Osteoblast (primary cell): ENCODE measurements around the gene FSHR. TPM values are rescaled to one million over a fixed set of nuclear protein-coding genes. Genes with fewer than 3 reads are reported as not detected.
A peak's percentile ranks its signal among the peaks of the same experiment; 100 is the strongest.

ENCODE experiments used
- DNase-seq: peaks from one replicate; pipeline ENCODE4 v3.0.0; 2011; ENCODE audit warnings: low spot score, mixed read lengths; ENCODE audit not compliant: insufficient read length; ENCODE audit errors: missing footprints
- H2AFZ ChIP-seq: 2 replicates; pipeline ENCODE4 v1.6.0; 2011; ENCODE audit warnings: mild to moderate bottlenecking, low read length
- H3K27ac ChIP-seq: 2 replicates; pipeline ENCODE4 v1.5.1; 2011; ENCODE audit warnings: mild to moderate bottlenecking, low read depth, low read length, moderate library complexity
- H3K27me3 ChIP-seq: 2 replicates; pipeline ENCODE4 v1.6.0; 2012; ENCODE audit warnings: mild to moderate bottlenecking, control low read depth, inconsistent platforms, low read length, moderate library complexity; ENCODE audit not compliant: insufficient read depth
- H3K36me3 ChIP-seq: 2 replicates; pipeline ENCODE4 v1.5.1; 2011; ENCODE audit warnings: mild to moderate bottlenecking, low read length, control low read depth, moderate library complexity; ENCODE audit not compliant: insufficient read depth
- H3K4me1 ChIP-seq: 2 replicates; pipeline ENCODE4 v1.5.1; 2011; ENCODE audit warnings: mild to moderate bottlenecking, low read length, control low read depth, moderate library complexity; ENCODE audit not compliant: insufficient read depth
- H3K4me2 ChIP-seq: 2 replicates; pipeline ENCODE4 v1.6.0; 2011; ENCODE audit warnings: mild to moderate bottlenecking, low read length; ENCODE audit not compliant: insufficient read depth
- H3K4me3 ChIP-seq: fragments of 200-600 bp; sonication (generic); 3 replicates; pipeline ENCODE4 v1.5.1; 2012; ENCODE audit warnings: mild to moderate bottlenecking, low read length, inconsistent platforms; ENCODE audit not compliant: insufficient read depth
- H3K79me2 ChIP-seq: 2 replicates; pipeline ENCODE4 v1.6.0; 2012; ENCODE audit warnings: mild to moderate bottlenecking, low read length, control low read depth, inconsistent platforms; ENCODE audit not compliant: insufficient read depth
- H3K9me3 ChIP-seq: 2 replicates; pipeline ENCODE4 v1.5.1; 2011; ENCODE audit warnings: low read depth, low read length, control low read depth
- H4K20me1 ChIP-seq: 2 replicates; pipeline ENCODE4 v1.6.0; 2012; ENCODE audit warnings: mild to moderate bottlenecking, low read length, control low read depth; ENCODE audit not compliant: insufficient read depth
- total RNA-seq: library from RNA; depleted of rRNA; stranded (reverse); fragments of >200 nt; gene quantifications from 2 replicates; pipeline ENCODE4 v1.2.3, GENCODE V29; 2012
- TF ChIP-seq, protein P1 (sequence below): IDR thresholded peaks from 2 replicates; pipeline ENCODE4 v1.5.1; 2011; ENCODE audit warnings: mild to moderate bottlenecking, low read depth, low read length, moderate library complexity; ENCODE audit errors: extremely low read depth

The FSHR gene
- total RNA-seq, 1 donor: 0.36 TPM

DNA sequence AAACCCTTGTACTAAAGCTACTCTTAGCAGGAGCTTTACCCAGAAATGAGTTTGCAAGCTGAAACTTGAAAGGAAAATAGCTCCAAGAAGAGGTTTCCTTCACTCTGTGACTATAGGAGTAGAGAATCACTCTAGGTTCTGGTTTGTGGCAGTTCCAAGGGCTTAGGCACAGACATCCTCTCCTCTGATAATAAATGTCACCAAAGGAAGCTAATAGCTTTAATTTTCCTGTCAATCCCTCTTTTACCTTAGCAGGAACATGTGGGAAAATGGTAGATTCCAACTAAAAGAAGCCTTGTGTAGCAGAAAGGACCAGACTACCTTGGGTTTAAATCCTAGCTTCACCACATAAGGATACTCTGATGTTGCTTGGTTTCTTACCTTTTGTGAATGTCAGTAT is 104.0 kb downstream of the FSHR start:
- no peak for DNase-seq
- Histone ChIP-seq H3K27ac (no peak overlapping the region), H3K9me3 (peaks cover 2% of the 10 kb centered on the region), H3K36me3 (no peaks in the 10 kb centered on the region), H3K4me2 (no peak overlapping the region), H3K4me3 (no peak overlapping the region), H3K27me3 (no peaks in the 10 kb centered on the region), H2AFZ (no peak overlapping the region), H3K79me2 (no peaks in the 10 kb centered on the region), H4K20me1 (no peaks in the 10 kb centered on the region), H3K4me1 (no peaks in the 10 kb centered on the region)
- TF ChIP-seq, protein P1, sequence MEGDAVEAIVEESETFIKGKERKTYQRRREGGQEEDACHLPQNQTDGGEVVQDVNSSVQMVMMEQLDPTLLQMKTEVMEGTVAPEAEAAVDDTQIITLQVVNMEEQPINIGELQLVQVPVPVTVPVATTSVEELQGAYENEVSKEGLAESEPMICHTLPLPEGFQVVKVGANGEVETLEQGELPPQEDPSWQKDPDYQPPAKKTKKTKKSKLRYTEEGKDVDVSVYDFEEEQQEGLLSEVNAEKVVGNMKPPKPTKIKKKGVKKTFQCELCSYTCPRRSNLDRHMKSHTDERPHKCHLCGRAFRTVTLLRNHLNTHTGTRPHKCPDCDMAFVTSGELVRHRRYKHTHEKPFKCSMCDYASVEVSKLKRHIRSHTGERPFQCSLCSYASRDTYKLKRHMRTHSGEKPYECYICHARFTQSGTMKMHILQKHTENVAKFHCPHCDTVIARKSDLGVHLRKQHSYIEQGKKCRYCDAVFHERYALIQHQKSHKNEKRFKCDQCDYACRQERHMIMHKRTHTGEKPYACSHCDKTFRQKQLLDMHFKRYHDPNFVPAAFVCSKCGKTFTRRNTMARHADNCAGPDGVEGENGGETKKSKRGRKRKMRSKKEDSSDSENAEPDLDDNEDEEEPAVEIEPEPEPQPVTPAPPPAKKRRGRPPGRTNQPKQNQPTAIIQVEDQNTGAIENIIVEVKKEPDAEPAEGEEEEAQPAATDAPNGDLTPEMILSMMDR: no peak

DNA sequence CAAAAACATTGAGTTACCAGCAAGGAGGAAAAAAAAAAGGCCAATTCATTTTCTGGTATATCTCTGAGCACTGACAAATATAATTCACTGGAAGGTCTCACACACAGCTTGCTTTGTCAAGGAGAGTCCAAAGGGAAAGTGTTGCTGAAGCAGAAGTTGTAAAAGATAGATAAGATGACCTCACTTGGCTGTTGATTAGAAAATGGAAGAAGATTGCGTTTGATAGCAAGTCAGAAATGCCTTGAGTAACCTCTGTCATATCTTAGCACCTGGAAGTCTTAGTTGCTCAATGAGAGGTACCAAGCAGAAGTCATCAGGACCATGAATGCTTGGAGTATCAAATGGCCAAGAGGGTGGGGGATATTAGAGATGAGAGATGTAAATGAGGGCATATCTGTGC is 105.2 kb downstream of the FSHR start:
- Histone ChIP-seq H3K36me3 (no peaks in the 10 kb centered on the region), H2AFZ (no peak overlapping the region), H4K20me1 (no peaks in the 10 kb centered on the region), H3K27ac (no peak overlapping the region), H3K79me2 (no peaks in the 10 kb centered on the region), H3K4me3 (no peak overlapping the region), H3K4me1 (no peaks in the 10 kb centered on the region), H3K4me2 (no peak overlapping the region), H3K27me3 (no peaks in the 10 kb centered on the region), H3K9me3 (peaks cover under 1% of the 10 kb centered on the region)
- TF ChIP-seq, protein P1: no peak
- no peak for DNase-seq

DNA sequence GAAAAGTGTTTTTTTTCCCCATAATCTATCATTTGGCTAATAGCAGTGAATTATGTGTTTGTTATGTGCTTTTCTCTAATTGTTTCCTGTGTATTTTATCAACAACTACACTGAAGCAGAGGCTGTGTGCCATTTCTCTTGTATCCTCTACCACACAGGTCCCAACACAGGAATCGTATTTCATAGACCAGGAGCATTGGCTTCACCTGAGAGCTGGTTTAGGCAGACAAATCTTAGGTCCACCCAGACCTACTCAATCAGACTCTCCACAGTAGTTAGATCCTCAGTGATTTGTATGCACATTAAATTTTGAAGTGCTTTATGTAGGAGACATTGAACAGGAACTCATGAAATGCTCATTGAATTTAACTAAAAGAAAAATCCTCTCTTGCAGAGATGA is 109.2 kb downstream of the FSHR start:
- H4K20me1 ChIP-seq: no peaks in the 10 kb centered on the region
- no peaks in the 10 kb centered on the region for H3K36me3 ChIP-seq
- no peak overlapping the region for H3K4me2 ChIP-seq
- no peak overlapping the region for H3K4me3 ChIP-seq
- TF ChIP-seq, protein P1: no peak
- DNase-seq: no peak
- H2AFZ ChIP-seq: no peak overlapping the region
- no peak overlapping the region for H3K27ac ChIP-seq
- no peaks in the 10 kb centered on the region for H3K27me3 ChIP-seq
- H3K79me2 ChIP-seq: no peaks in the 10 kb centered on the region
- no peaks in the 10 kb centered on the region for H3K9me3 ChIP-seq
- H3K4me1 ChIP-seq: no peaks in the 10 kb centered on the region

DNA sequence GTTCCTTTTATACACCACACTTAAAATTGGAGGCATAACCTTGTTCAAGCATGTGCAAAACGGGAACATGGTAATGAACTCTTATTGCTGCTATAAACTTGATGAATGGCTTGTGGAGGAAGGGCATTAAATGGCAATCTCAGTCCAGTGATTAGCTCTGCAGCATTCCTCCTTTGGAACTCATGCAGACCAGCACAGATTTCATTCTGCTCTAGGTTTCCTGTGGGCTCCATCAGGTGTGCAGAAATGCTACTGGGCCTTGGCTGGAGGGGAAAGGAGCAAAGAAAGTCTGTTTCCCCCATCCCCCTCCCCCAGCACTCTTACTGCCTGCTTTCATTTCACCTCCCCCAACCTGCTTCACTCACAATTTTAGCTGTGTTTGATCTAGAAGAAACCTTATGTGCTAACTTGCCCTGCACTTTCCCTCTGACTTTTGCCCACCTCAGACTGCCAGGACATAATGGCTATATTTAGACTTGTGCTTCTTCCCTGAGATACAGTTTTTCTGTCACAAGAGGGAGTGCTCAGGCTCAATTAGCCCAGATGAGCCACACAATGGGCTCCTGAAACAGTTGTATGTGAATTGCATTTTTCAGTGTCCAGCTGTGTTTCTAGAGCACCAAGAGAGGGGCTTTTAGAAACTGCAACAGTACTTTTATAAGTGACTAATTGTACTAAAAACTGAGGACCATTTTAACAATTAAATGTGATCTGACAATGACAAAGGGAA is 109.8 kb downstream of the FSHR start:
- Histone ChIP-seq H3K4me3 (no peak overlapping the region), H3K4me2 (no peak overlapping the region), H4K20me1 (no peaks in the 10 kb centered on the region), H3K27me3 (no peaks in the 10 kb centered on the region), H3K4me1 (no peaks in the 10 kb centered on the region), H3K36me3 (no peaks in the 10 kb centered on the region), H3K79me2 (no peaks in the 10 kb centered on the region), H2AFZ (no peak overlapping the region), H3K27ac (no peak overlapping the region), H3K9me3 (no peaks in the 10 kb centered on the region)
- TF ChIP-seq, protein P1: peak; percentile 11
- peak; percentile 35 for DNase-seq
